AG04450 (cell line): ENCODE results near the gene FHL2. TPM values are rescaled to one million over a fixed set of nuclear protein-coding genes. Genes with fewer than 3 reads are reported as not detected.

Experiments
- CTCF ChIA-PET: fragments of 300-600, 350-600 bp; formaldehyde crosslinking; extraction: SDS; loops from one replicate; lab custom pipeline; 2022; ENCODE audit warnings: antibody characterized with exemption, inconsistent platforms; lab: Charles Lee
- POLR2A ChIA-PET: fragments of 350-600 bp; formaldehyde crosslinking; extraction: SDS; loops from one replicate; lab custom pipeline; 2021; ENCODE audit warnings: antibody characterized with exemption, inconsistent platforms; lab: Yijun Ruan, JAX
- DNase-seq: peaks from one replicate; pipeline ENCODE4 v3.0.0-alpha.2; 2011; ENCODE audit warnings: low read depth, low spot score
- H3K27ac ChIP-seq: one replicate; pipeline ENCODE4 v1.5.1; 2012; ENCODE audit warnings: low read depth, low read length, control low read depth
- H3K27me3 ChIP-seq: one replicate; pipeline ENCODE4 v1.6.0; 2012; ENCODE audit warnings: low read length; ENCODE audit not compliant: control insufficient read depth, insufficient read depth
- H3K4me3 ChIP-seq: 2 replicates; pipeline ENCODE4 v1.5.1; 2011; ENCODE audit warnings: mild to moderate bottlenecking, low read depth, low read length, control low read depth
- H3K9me3 ChIP-seq: 2 replicates; pipeline ENCODE4 v1.5.1; 2012; ENCODE audit warnings: low read length; ENCODE audit not compliant: control insufficient read depth, insufficient read depth
- CTCF ChIP-seq: IDR thresholded peaks from 2 replicates; pipeline ENCODE4 v1.5.1; 2011; ENCODE audit warnings: low read depth, low read length, control low read depth, inconsistent platforms
- polyA plus RNA-seq: library from polyadenylated mRNA; depleted of rRNA; stranded (reverse); fragments of >200 nt; gene quantifications from 2 replicates; pipeline ENCODE4 v1.2.3, GENCODE V29; 2011

Gene FHL2
- polyA plus RNA-seq, 1 experiment = 497 TPM

DNA sequence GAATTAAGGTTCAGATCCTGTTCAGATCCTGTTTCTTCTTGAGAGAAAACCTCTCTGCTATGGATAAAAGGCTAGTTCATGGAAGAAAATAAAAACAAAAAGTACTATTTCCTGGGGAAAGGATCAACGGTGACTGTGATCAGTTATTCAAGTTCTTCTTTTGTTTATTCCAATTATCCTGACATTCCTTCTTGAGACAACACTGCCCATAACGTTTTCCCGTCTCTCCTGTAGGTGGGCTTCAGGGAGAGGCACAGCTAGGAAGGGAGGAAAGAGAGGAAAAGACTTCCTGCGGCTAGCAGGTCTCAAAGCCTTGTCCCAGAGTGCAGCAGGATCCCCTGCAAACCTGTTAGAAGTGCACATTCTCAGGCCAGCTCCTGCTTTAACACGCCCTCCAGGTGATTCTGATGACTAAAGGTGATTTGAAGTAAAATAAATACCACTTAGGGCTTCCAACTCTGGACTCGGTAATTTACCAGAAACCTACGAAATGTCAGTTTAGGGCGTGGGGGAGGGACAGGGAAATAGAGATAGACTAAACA, 4.5 kb upstream of the FHL2 start:
- ChIA-PET POLR2A (interaction anchor here (0.8 to 2.2 kb wide), 4 partner anchors 9 to 35 kb away, joined by 3 to 10 read pairs (median 6); no protein-coding TSS in a partner anchor), CTCF (interaction anchor here (1.4 to 2.0 kb wide), 2 partner anchors 14 to 118 kb away, joined by 11 to 14 read pairs; no protein-coding TSS in a partner anchor)
- H3K27me3 ChIP-seq = no peaks in the 10 kb centered on the region
- no peak for DNase-seq
- TF ChIP-seq CTCF = no peak
- peak overlapping the region; percentile 81 for H3K27ac ChIP-seq
- H3K9me3 ChIP-seq = peaks cover 7% of the 10 kb centered on the region
- no peak overlapping the region for H3K4me3 ChIP-seq

GRCh38 chr2:105402809-105403208, 4.0 kb upstream of the FHL2 start:
- no peak for DNase-seq
- ChIA-PET POLR2A (interaction anchor here (2.2 kb wide), 1 partner anchor 35 kb away, joined by 10 read pairs; no protein-coding TSS in a partner anchor), CTCF (no interaction called here)
- no peak overlapping the region for H3K4me3 ChIP-seq
- no peak for TF ChIP-seq CTCF
- peaks cover 7% of the 10 kb centered on the region for H3K9me3 ChIP-seq
- no peak overlapping the region for H3K27ac ChIP-seq
- no peaks in the 10 kb centered on the region for H3K27me3 ChIP-seq

- ChIA-PET POLR2A (no interaction called here), CTCF (interaction anchor here (1.0 kb wide), 1 partner anchor 33 kb away, joined by 3 read pairs; no protein-coding TSS in a partner anchor)
- no peak for TF ChIP-seq CTCF
- no peak for DNase-seq
- Histone ChIP-seq H3K4me3 (no peak overlapping the region), H3K27ac (no peak overlapping the region), H3K9me3 (peaks cover 7% of the 10 kb centered on the region), H3K27me3 (no peaks in the 10 kb centered on the region)
Measured at GRCh38 chr2:105401867-105402266, 3.0 kb upstream of the FHL2 start.

GRCh38 chr2:105400138-105400540, 1.3 kb upstream of the FHL2 start:
- ChIA-PET POLR2A (interaction anchor here (4.8 kb wide), 1 partner anchor 11 kb away, joined by 26 read pairs; no protein-coding TSS in a partner anchor), CTCF (interaction anchor here (0.6 to 4.5 kb wide), 2 partner anchors 71 to 119 kb away, joined by 5 to 19 read pairs; no protein-coding TSS in a partner anchor)
- H3K27me3 ChIP-seq = no peaks in the 10 kb centered on the region
- no peak for TF ChIP-seq CTCF
- no peak overlapping the region for H3K4me3 ChIP-seq
- peaks cover 7% of the 10 kb centered on the region for H3K9me3 ChIP-seq
- no peak overlapping the region for H3K27ac ChIP-seq
- DNase-seq = no peak

DNA sequence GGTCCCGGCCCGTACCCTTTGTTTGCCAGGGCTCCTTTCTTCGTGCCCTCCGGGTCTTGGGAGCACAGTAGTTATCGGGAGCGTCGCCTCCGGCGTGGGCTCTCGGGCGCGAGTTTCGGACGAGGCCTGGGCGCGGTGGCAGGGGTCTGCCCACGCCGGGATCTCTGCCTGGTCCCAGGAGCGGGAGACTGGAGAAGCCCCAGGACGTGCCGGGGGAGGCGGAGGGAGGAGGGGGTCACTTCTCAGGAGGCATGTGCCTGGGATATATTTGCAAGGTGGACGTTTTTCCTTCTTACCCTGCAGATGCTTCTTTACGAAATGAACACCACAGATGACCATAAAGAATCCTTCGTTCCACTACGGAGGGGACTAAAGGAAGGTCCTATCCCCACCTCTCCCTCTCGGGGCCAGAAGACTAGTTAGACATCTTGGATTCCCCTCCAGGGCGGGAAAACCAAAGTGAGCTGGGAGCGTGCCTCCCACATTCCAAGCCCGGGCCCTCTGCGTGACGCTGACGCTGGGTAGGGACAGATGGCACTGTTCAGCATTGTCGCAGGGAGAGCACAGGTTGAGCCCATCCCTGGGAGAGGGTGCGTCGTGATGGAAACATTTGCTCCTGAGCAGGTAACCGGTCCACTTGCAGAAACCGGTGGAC, 483 bp upstream of the FHL2 start:
- Histone ChIP-seq H3K27me3 (no peaks in the 10 kb centered on the region), H3K9me3 (peaks cover 7% of the 10 kb centered on the region), H3K27ac (no peak overlapping the region), H3K4me3 (peak overlapping the region; percentile 26)
- POLR2A ChIA-PET = interaction anchor here (1.0 to 4.8 kb wide), 2 partner anchors 11 to 61 kb away, joined by 4 to 26 read pairs; no protein-coding TSS in a partner anchor
- CTCF ChIA-PET = interaction anchor here (0.6 to 4.5 kb wide), 4 partner anchors 10 to 122 kb away, joined by 4 to 19 read pairs (median 6); no protein-coding TSS in a partner anchor
- no peak for TF ChIP-seq CTCF
- DNase-seq = no peak
